Measurements from ENCODE around the gene RNF38. TPM values are rescaled to one million over a fixed set of nuclear protein-coding genes. Genes with fewer than 3 reads are reported as not detected.

RNF38 gene
- total RNA-seq, 4 donors from 2014 or later, result 25.5 to 55.5 (median 32.0) TPM

GRCh38 chr9:36436909-36437308 is 36.8 kb upstream of the RNF38 start:
- H3K4me3 ChIP-seq, result no peak overlapping the region
- 45 to 54% methylated on average over 2 of the region's 2 CpGs for WGBS, 2 donors
- H3K27ac ChIP-seq, result no peak overlapping the region
- peaks cover 0 to 6% (median 0%) of the 10 kb centered on the region in 3 donors for H3K36me3 ChIP-seq
- H3K4me1 ChIP-seq, result peaks cover 0 to 46% (median 5%) of the 10 kb centered on the region in 4 donors
- no peaks in the 10 kb centered on the region for H3K27me3 ChIP-seq
- no peak for DNase-seq (ENCODE audit: low spot score in 2 of 2)
- H3K9me3 ChIP-seq, result no peaks in the 10 kb centered on the region
- TF ChIP-seq POLR2A (IDR thresholded peaks at IDR 0.05), result no peak
- no peak for TF ChIP-seq CTCF (IDR thresholded peaks at IDR 0.05)
- no peak for TF ChIP-seq EP300 (IDR thresholded peaks at IDR 0.05)

- no peak for TF ChIP-seq EP300 (IDR thresholded peaks at IDR 0.05)
- no peak for TF ChIP-seq POLR2A (IDR thresholded peaks at IDR 0.05)
- TF ChIP-seq CTCF (IDR thresholded peaks at IDR 0.05), result no peak
- Histone ChIP-seq H3K4me3 (no peak overlapping the region), H3K36me3 (peaks cover 0 to 4% (median 0%) of the 10 kb centered on the region in 3 donors), H3K4me1 (peaks cover 0 to 31% (median 0%) of the 10 kb centered on the region in 4 donors), H3K27ac (no peak overlapping the region), H3K9me3 (no peaks in the 10 kb centered on the region), H3K27me3 (no peaks in the 10 kb centered on the region)
- 90 to 91% methylated on average over 6 of the region's 6 CpGs for WGBS, 2 donors
- no peak for DNase-seq (ENCODE audit: low spot score in 2 of 2)
These were observed 33.3 kb upstream of the RNF38 start for GRCh38 chr9:36433386-36433785.

GRCh38 chr9:36431078-36431477 is 31.0 kb upstream of the RNF38 start:
- H3K9me3 ChIP-seq, result no peaks in the 10 kb centered on the region
- no peak overlapping the region for H3K4me3 ChIP-seq
- peaks cover 0 to 4% (median 0%) of the 10 kb centered on the region in 3 donors for H3K36me3 ChIP-seq
- H3K27ac ChIP-seq, result no peak overlapping the region
- H3K4me1 ChIP-seq, result peaks cover 0 to 13% (median 0%) of the 10 kb centered on the region in 4 donors
- H3K27me3 ChIP-seq, result no peaks in the 10 kb centered on the region
- TF ChIP-seq CTCF (IDR thresholded peaks at IDR 0.05) (no peak), EP300 (IDR thresholded peaks at IDR 0.05) (no peak), POLR2A (IDR thresholded peaks at IDR 0.05) (no peak)
- no peak for DNase-seq (ENCODE audit: low spot score in 2 of 2)
- 92 to 93% methylated on average over 4 of the region's 4 CpGs for WGBS, 2 donors

GRCh38 chr9:36426945-36427344 is 26.9 kb upstream of the RNF38 start:
- Histone ChIP-seq H3K4me1 (peaks cover 0 to 32% (median 3%) of the 10 kb centered on the region in 4 donors), H3K9me3 (no peaks in the 10 kb centered on the region), H3K27me3 (no peaks in the 10 kb centered on the region), H3K36me3 (peaks cover 0 to 4% (median 0%) of the 10 kb centered on the region in 3 donors), H3K27ac (no peak overlapping the region), H3K4me3 (no peak overlapping the region)
- TF ChIP-seq POLR2A (IDR thresholded peaks at IDR 0.05) (no peak), CTCF (IDR thresholded peaks at IDR 0.05) (no peak), EP300 (IDR thresholded peaks at IDR 0.05) (no peak)
- DNase-seq (ENCODE audit: low spot score in 2 of 2), result no peak

GRCh38 chr9:36426348-36426747 is 26.3 kb upstream of the RNF38 start:
- TF ChIP-seq EP300 (IDR thresholded peaks at IDR 0.05) (no peak), CTCF (IDR thresholded peaks at IDR 0.05) (no peak), POLR2A (IDR thresholded peaks at IDR 0.05) (no peak)
- Histone ChIP-seq H3K4me1 (peaks cover 0 to 29% (median 3%) of the 10 kb centered on the region in 4 donors), H3K9me3 (no peaks in the 10 kb centered on the region), H3K27ac (no peak overlapping the region), H3K36me3 (peaks cover 0 to 6% (median 0%) of the 10 kb centered on the region in 3 donors), H3K27me3 (no peaks in the 10 kb centered on the region), H3K4me3 (no peak overlapping the region)
- 69 to 79% methylated on average over 5 of the region's 5 CpGs for WGBS, 2 donors
- DNase-seq (ENCODE audit: low spot score in 2 of 2), result no peak
